Smooth muscle cell (in vitro differentiated cells): ENCODE results near the gene DCAF16. TPM values are rescaled to one million over a fixed set of nuclear protein-coding genes. Genes with fewer than 3 reads are reported as not detected.

Experiments
- DNase-seq: peaks from one replicate; lab custom pipeline; 2025; ENCODE audit not compliant: unreplicated experiment; lab: John Stamatoyannopoulos, UW
- H2AFZ ChIP-seq: fragments of 200-600 bp; sonication (generic); 2 replicates; pipeline ENCODE4 v1.6.0; 2016; ENCODE audit warnings: antibody characterized with exemption, low read depth, mild to moderate bottlenecking
- H3F3A ChIP-seq: fragments of 200-600 bp; sonication (generic); 2 replicates; pipeline ENCODE4 v1.6.0; 2017; ENCODE audit warnings: antibody characterized with exemption, low read depth
- H3K27ac ChIP-seq: fragments of 200-600 bp; sonication (generic); 2 replicates; pipeline ENCODE4 v1.5.1; 2016; ENCODE audit warnings: low read depth, mild to moderate bottlenecking
- H3K27me3 ChIP-seq: fragments of 200-600 bp; sonication (generic); 2 replicates; pipeline ENCODE4 v1.6.1; 2016; ENCODE audit warnings: low read depth, mild to moderate bottlenecking
- H3K36me3 ChIP-seq: fragments of 200-600 bp; sonication (generic); 2 replicates; pipeline ENCODE4 v1.5.1; 2016; ENCODE audit warnings: low read depth
- H3K4me1 ChIP-seq: fragments of 200-600 bp; sonication (generic); 2 replicates; pipeline ENCODE4 v1.5.1; 2016; ENCODE audit warnings: low read depth
- H3K4me2 ChIP-seq: fragments of 200-600 bp; sonication (generic); 2 replicates; pipeline ENCODE4 v1.6.0; 2016; ENCODE audit warnings: mild to moderate bottlenecking
- H3K4me3 ChIP-seq: fragments of 200-600 bp; sonication (generic); 2 replicates; pipeline ENCODE4 v1.5.1; 2016; ENCODE audit warnings: mild to moderate bottlenecking
- H3K79me2 ChIP-seq: fragments of 200-600 bp; sonication (generic); 2 replicates; pipeline ENCODE4 v1.6.0; 2016; ENCODE audit warnings: low read depth, mild to moderate bottlenecking
- H3K9ac ChIP-seq: fragments of 200-600 bp; sonication (generic); 2 replicates; pipeline ENCODE4 v1.6.0; 2016; ENCODE audit warnings: low read depth
- H3K9me3 ChIP-seq: fragments of 200-600 bp; sonication (generic); replicated peaks from 2 replicates; pipeline ENCODE4 v1.5.1; 2016; ENCODE audit warnings: low read depth
- H4K20me1 ChIP-seq: fragments of 200-600 bp; sonication (generic); 2 replicates; pipeline ENCODE4 v1.6.0; 2016; ENCODE audit warnings: low read depth
- CTCF ChIP-seq: fragments of 200-600 bp; sonication (generic); IDR thresholded peaks from 2 replicates; pipeline ENCODE4 v1.5.1; 2017; ENCODE audit warnings: borderline replicate concordance, mild to moderate bottlenecking, antibody characterized with exemption; ENCODE audit not compliant: insufficient read depth, poor library complexity, severe bottlenecking
- WGBS: methylation state at CpG from one replicate; pipeline ENCODE4 v1.1.7; 2016; ENCODE audit warnings: low lambda C conversion rate; 5-methylcytosine and 5-hydroxymethylcytosine counted together
- polyA plus RNA-seq: library from polyadenylated mRNA; unstranded; fragments of >200 nt; fragmentation: Nextera tagmentation; extraction: Ambion mirVana; gene quantifications from 2 replicates; pipeline ENCODE4 v1.2.1, GENCODE V29; 2016
- total RNA-seq: library from RNA; depleted of rRNA; stranded (reverse); fragments of >200 nt; gene quantifications from 2 replicates; pipeline ENCODE4 v1.2.3, GENCODE V29; 2014

The DCAF16 gene
- total and polyA plus RNA-seq, 2 experiments from 2014 or later, result 6.5 to 19.3 TPM

GRCh38 chr4:17788956-17789355, 21.6 kb downstream of the DCAF16 start:
- Histone ChIP-seq H4K20me1 (no peaks in the 10 kb centered on the region), H3K9ac (no peak overlapping the region), H2AFZ (no peak overlapping the region), H3F3A (no peaks in the 10 kb centered on the region), H3K9me3 (no peaks in the 10 kb centered on the region), H3K4me1 (no peaks in the 10 kb centered on the region), H3K27ac (no peak overlapping the region), H3K4me3 (no peak overlapping the region), H3K4me2 (no peak overlapping the region), H3K79me2 (no peaks in the 10 kb centered on the region), H3K27me3 (peaks cover 5% of the 10 kb centered on the region), H3K36me3 (no peaks in the 10 kb centered on the region)
- no peak for DNase-seq
- TF ChIP-seq CTCF, result no peak

- TF ChIP-seq CTCF, result no peak
- Histone ChIP-seq H2AFZ (no peak overlapping the region), H3F3A (no peaks in the 10 kb centered on the region), H3K9ac (no peak overlapping the region), H3K36me3 (no peaks in the 10 kb centered on the region), H3K27ac (no peak overlapping the region), H3K27me3 (peaks cover 21% of the 10 kb centered on the region), H4K20me1 (no peaks in the 10 kb centered on the region), H3K9me3 (no peaks in the 10 kb centered on the region), H3K4me3 (no peak overlapping the region), H3K4me1 (peaks cover 1% of the 10 kb centered on the region), H3K79me2 (no peaks in the 10 kb centered on the region), H3K4me2 (no peak overlapping the region)
- no peak for DNase-seq
- WGBS, result 77% methylated on average over 5 of the region's 5 CpGs
Measured at GRCh38 chr4:17787315-17787714, 23.2 kb downstream of the DCAF16 start.

- WGBS, result 78% methylated on average over 5 of the region's 5 CpGs
- H3K4me3 ChIP-seq, result no peak overlapping the region
- no peak for TF ChIP-seq CTCF
- no peak overlapping the region for H3K27ac ChIP-seq
- H3K4me2 ChIP-seq, result no peak overlapping the region
- no peaks in the 10 kb centered on the region for H3K79me2 ChIP-seq
- H3K36me3 ChIP-seq, result no peaks in the 10 kb centered on the region
- DNase-seq, result no peak
- no peak overlapping the region for H2AFZ ChIP-seq
- H3K4me1 ChIP-seq, result peaks cover 7% of the 10 kb centered on the region
- no peaks in the 10 kb centered on the region for H3K9me3 ChIP-seq
- peaks cover 28% of the 10 kb centered on the region for H3K27me3 ChIP-seq
- no peaks in the 10 kb centered on the region for H4K20me1 ChIP-seq
- H3F3A ChIP-seq, result no peaks in the 10 kb centered on the region
- H3K9ac ChIP-seq, result no peak overlapping the region
Measured at GRCh38 chr4:17786567-17786966, 24.0 kb downstream of the DCAF16 start.

GRCh38 chr4:17785858-17786257, 24.7 kb downstream of the DCAF16 start:
- Histone ChIP-seq H3K79me2 (no peaks in the 10 kb centered on the region), H4K20me1 (no peaks in the 10 kb centered on the region), H3K9me3 (no peaks in the 10 kb centered on the region), H3K4me3 (no peak overlapping the region), H3K27me3 (peaks cover 35% of the 10 kb centered on the region), H3K4me1 (peaks cover 13% of the 10 kb centered on the region), H2AFZ (no peak overlapping the region), H3K9ac (no peak overlapping the region), H3F3A (no peaks in the 10 kb centered on the region), H3K4me2 (no peak overlapping the region), H3K36me3 (no peaks in the 10 kb centered on the region), H3K27ac (no peak overlapping the region)
- no peak for TF ChIP-seq CTCF
- WGBS, result 73% methylated on average over 5 of the region's 5 CpGs
- DNase-seq, result no peak
